GM12878 (cell line): Measurements from ENCODE around the gene MRGPRF. TPM values are rescaled to one million over a fixed set of nuclear protein-coding genes. Genes with fewer than 3 reads are reported as not detected.

Source experiments
- ATAC-seq: fragments of 200-7000 bp; cut with Tn5 transposase; 3 replicates; pipeline ENCODE4 v1.9.1; 2020; ENCODE audit warnings: mild to moderate bottlenecking, moderate library complexity
- BruUV-seq: library from RNA; stranded (reverse); fragments of 400-500 nt; replicated peaks from 2 replicates; lab custom pipeline; 2021; lab: Mats Ljungman, UMichigan
- CTCF ChIA-PET: fragments of 300-600 bp; sonication (Branson Sonifier 250); formaldehyde crosslinking; extraction: SDS; loops from one replicate; lab custom pipeline; 2021; ENCODE audit warnings: inconsistent platforms; lab: Yijun Ruan, JAX
- POLR2A ChIA-PET: fragments of 350-600 bp; formaldehyde crosslinking; extraction: SDS; loops from one replicate; lab custom pipeline; 2021; ENCODE audit warnings: inconsistent platforms; lab: Charles Lee
- RAD21 ChIA-PET: fragments of 300-600 bp; sonication (Branson Sonifier 250); formaldehyde crosslinking; loops from one replicate; lab custom pipeline; 2023; ENCODE audit warnings: antibody characterized with exemption; ENCODE audit not compliant: unreplicated experiment; lab: Charles Lee
- SMC1A ChIA-PET: fragments of 300-600 bp; sonication (Branson Sonifier 250); formaldehyde crosslinking; loops from one replicate; lab custom pipeline; 2023; ENCODE audit not compliant: unreplicated experiment, uncharacterized antibody; lab: Charles Lee
- DNase-seq: peaks from one replicate; pipeline ENCODE4 v3.0.0-alpha.2; 2011; ENCODE audit warnings: low read depth, low spot score
- FAIRE-seq: peaks from 3 replicates; lab custom pipeline; 2011; peaks lifted over from hg19 to GRCh38; lab: Jason Lieb, UNC
- H2AFZ ChIP-seq: 2 replicates; pipeline ENCODE4 v1.6.0; 2011; ENCODE audit warnings: low read depth, low read length, control low read depth; ENCODE audit not compliant: control insufficient read depth
- H3K27ac ChIP-seq: 2 replicates; pipeline ENCODE4 v1.5.1; 2011; ENCODE audit warnings: control low read depth; ENCODE audit not compliant: control insufficient read depth, insufficient read depth
- H3K27me3 ChIP-seq, 2 experiments: replicated peaks in 1 of 2; 2 replicates each; pipeline versions ENCODE4 v1.6.0 to v1.6.1; 2011; ENCODE audit warnings: low read length in 1 of 2; ENCODE audit not compliant: control insufficient read depth in 2 of 2, insufficient read depth in 2 of 2
- H3K36me3 ChIP-seq, 2 experiments: 2 replicates each; pipeline ENCODE4 v1.5.1; 2011; ENCODE audit warnings: low read length in 1 of 2; ENCODE audit not compliant: control insufficient read depth in 2 of 2, insufficient read depth in 2 of 2
- H3K4me1 ChIP-seq: 2 replicates; pipeline ENCODE4 v1.6.1; 2011; ENCODE audit warnings: mild to moderate bottlenecking, low read length, moderate library complexity, mixed read lengths; ENCODE audit not compliant: control insufficient read depth, insufficient read depth
- H3K4me2 ChIP-seq: 2 replicates; pipeline ENCODE4 v1.6.0; 2011; ENCODE audit warnings: control low read depth; ENCODE audit not compliant: control insufficient read depth, insufficient read depth
- H3K4me3 ChIP-seq: fragments of 200-600 bp; sonication (generic); 2 replicates; pipeline ENCODE4 v1.5.1; 2016
- H3K79me2 ChIP-seq: 2 replicates; pipeline ENCODE4 v1.6.0; 2011; ENCODE audit warnings: low read length; ENCODE audit not compliant: control insufficient read depth, insufficient read depth
- H3K9ac ChIP-seq: 2 replicates; pipeline ENCODE4 v1.8.0; 2011; ENCODE audit warnings: low read length, control low read depth, mixed read lengths; ENCODE audit not compliant: control insufficient read depth, insufficient read depth
- H3K9me3 ChIP-seq: replicated peaks from 3 replicates; pipeline ENCODE4 v1.5.1; 2011; ENCODE audit warnings: mild to moderate bottlenecking, low read length; ENCODE audit not compliant: control insufficient read depth, insufficient read depth
- H4K20me1 ChIP-seq: 2 replicates; pipeline ENCODE4 v1.6.0; 2011; ENCODE audit not compliant: control insufficient read depth, insufficient read depth
- ATF7 ChIP-seq: fragments of 450-650 bp; IDR thresholded peaks from 2 replicates; pipeline ENCODE4 v1.6.1; 2016; ENCODE audit warnings: low read depth, mild to moderate bottlenecking
- CREM ChIP-seq: IDR thresholded peaks from 2 replicates; pipeline ENCODE4 v1.6.1; 2014; ENCODE audit warnings: antibody characterized with exemption, low read depth
- FOS ChIP-seq: IDR thresholded peaks from 3 replicates; pipeline ENCODE4 v1.6.1; 2011; ENCODE audit warnings: borderline replicate concordance; ENCODE audit not compliant: insufficient read length; ENCODE audit errors: extremely low read depth
- FOXK2 ChIP-seq: fragments of 450-650 bp; IDR thresholded peaks from 2 replicates; pipeline ENCODE4 v1.6.1; 2017; ENCODE audit warnings: mild to moderate bottlenecking, moderate library complexity
- KAT2A ChIP-seq: conservative IDR thresholded peaks from 2 replicates; pipeline ENCODE4 v1.6.1; 2011; ENCODE audit warnings: low read depth, low read length; ENCODE audit not compliant: control insufficient read depth
- KDM1A ChIP-seq: fragments of 200-600 bp; sonication (generic); IDR thresholded peaks from 2 replicates; pipeline ENCODE4 v1.6.1; 2016; ENCODE audit warnings: borderline replicate concordance
- MTA2 ChIP-seq: fragments of 450-650 bp; IDR thresholded peaks from 2 replicates; pipeline ENCODE4 v1.6.1; 2016; ENCODE audit warnings: low read depth, mild to moderate bottlenecking, moderate library complexity
- SREBF1 ChIP-seq: IDR thresholded peaks from 2 replicates; pipeline ENCODE4 v1.6.1; 2012; ENCODE audit warnings: mild to moderate bottlenecking, low read length
- STAT1 ChIP-seq: fragments of 450-650 bp; conservative IDR thresholded peaks from 2 replicates; pipeline ENCODE4 v1.6.1; 2014; ENCODE audit warnings: antibody characterized with exemption, mild to moderate bottlenecking
- TCF7 ChIP-seq: IDR thresholded peaks from 2 replicates; pipeline ENCODE4 v1.6.1; 2014; ENCODE audit warnings: antibody characterized with exemption, borderline replicate concordance
- WGBS: methylation state at CpG from one replicate; pipeline ENCODE4 v1.1.6; 2016; ENCODE audit warnings: low lambda C conversion rate; ENCODE audit not compliant: insufficient replicate concordance, insufficient coverage; ENCODE audit errors: missing lambda C conversion rate; 5-methylcytosine and 5-hydroxymethylcytosine counted together
- in situ Hi-C: fragments of 300-500 bp; cut with MboI; formaldehyde crosslinking; loops from 9 replicates; pipeline ENCODE4 v1.14.3; 2018; ENCODE audit warnings: mixed read lengths
- intact Hi-C: fragments of 100-400 bp; cut with micrococcal nuclease; formaldehyde crosslinking; loops from one replicate; pipeline ENCODE4 v1.14.2; 2022; ENCODE audit not compliant: unreplicated experiment
- polyA plus RNA-seq, 11 experiments: library from polyadenylated mRNA; depleted of rRNA in 4 of 11; unstranded in 6 of 11; stranded (reverse) in 5 of 11; fragments of >200 nt; fragmentation: Nextera tagmentation in 4 of 11; fragmentation: Illumina TruSeq in 1 of 11; extraction: Ambion mirVana in 4 of 11; extraction: Trizol in 1 of 11; gene quantifications; 1 replicate in 1 of 11; 2 replicates in 10 of 11; pipeline versions ENCODE4 v1.2.1 to v1.2.3, GENCODE V29; 2011 to 2016; ENCODE audit warnings: inconsistent platforms in 2 of 11, missing spikeins in 2 of 11, low read depth in 1 of 11
- total RNA-seq, 4 experiments: library from RNA; depleted of rRNA in 3 of 4; stranded (reverse); fragments of >200 nt in 3 of 4; fragmentation: Illumina TruSeq in 1 of 4; extraction: Trizol in 1 of 4; gene quantifications; 2 replicates each; pipeline versions ENCODE4 v1.2.1 to v1.2.3, GENCODE V29; 2013 to 2021
- TF ChIP-seq, protein P1 (sequence below): fragments of 450-650 bp; IDR thresholded peaks from 2 replicates; pipeline ENCODE4 v1.6.1; 2018; ENCODE audit warnings: borderline replicate concordance, mild to moderate bottlenecking; ENCODE audit not compliant: partially characterized antibody
- TF ChIP-seq, protein P2 (sequence below): fragments of 450-650 bp; formaldehyde crosslinking; IDR thresholded peaks from 2 replicates; pipeline ENCODE4 v1.4.0; 2020; ENCODE audit warnings: mild to moderate bottlenecking, moderate library complexity
- TF ChIP-seq, protein P3 (sequence below): fragments of 450-650 bp; IDR thresholded peaks from 2 replicates; pipeline ENCODE4 v1.6.1; 2014; ENCODE audit warnings: mild to moderate bottlenecking
- TF ChIP-seq, protein P4 (sequence below): IDR thresholded peaks from 2 replicates; pipeline ENCODE4 v1.6.1; 2011; ENCODE audit warnings: borderline replicate concordance, low read depth, mild to moderate bottlenecking, moderate library complexity, mixed read lengths, low read length; ENCODE audit not compliant: insufficient read depth; ENCODE audit errors: extremely low read length

The MRGPRF gene
- total and polyA plus RNA-seq, 10 of the 15 experiments (the other 5 are each of a cell fraction or from before 2014, with no cell fraction given) = not detected

DNA sequence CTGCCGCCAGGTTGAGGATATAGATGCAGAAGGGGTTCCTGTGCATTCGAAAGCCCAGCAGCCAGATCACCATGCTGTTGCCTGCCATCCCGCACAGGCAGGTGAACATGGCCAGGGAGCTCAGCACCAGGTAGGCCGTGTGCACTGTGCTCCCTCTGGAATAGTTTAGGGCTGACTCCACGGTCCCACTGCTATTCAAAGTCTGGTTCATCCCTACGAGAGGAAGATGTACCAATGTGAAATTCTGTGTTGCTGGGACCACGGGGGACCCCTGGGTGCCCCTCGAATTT lies 32.3 kb downstream of the MRGPRF start, which contains the start of gene MRGPRD:
Gene MRGPRD (minus strand): TSS at position 211 of the 290 bp plus-strand sequence. CDS start 0 bp downstream, at position 211.
- no peak within 1 kb of the TSS for H3K4me2 ChIP-seq
- ChIA-PET RAD21 (no interaction called here), POLR2A (no interaction called here), CTCF (no interaction called here), SMC1A (no interaction called here)
- no peak within 1 kb of the TSS for H3K27ac ChIP-seq
- DNase-seq (no peak), FAIRE-seq (no peak), ATAC-seq (no peak)
- H3K4me1 ChIP-seq = no peaks in the 10 kb centered on the region
- H3K4me3 ChIP-seq = no peak within 1 kb of the TSS
- intact Hi-C loops = no loop called here
- in situ Hi-C loops = no loop called here
- no peak within 1 kb of the TSS for H3K9ac ChIP-seq
- H3K9me3 ChIP-seq = no peaks in the 10 kb centered on the region; the same call in 2 of the 3 replicates
- no peaks in the 10 kb centered on the region for H3K36me3 ChIP-seq
- H2AFZ ChIP-seq = no peak within 1 kb of the TSS
- WGBS = 29% methylated on average over 8 of the region's 8 CpGs
- H4K20me1 ChIP-seq = no peaks in the 10 kb centered on the region
- no peaks in the 10 kb centered on the region; a peak in 2 of 4 replicates for H3K27me3 ChIP-seq
- no peaks in the 10 kb centered on the region for H3K79me2 ChIP-seq
- BruUV-seq = no TSS peak
- TF ChIP-seq FOS (no peak), TCF7 (no peak), SREBF1 (no peak), FOXK2 (no peak), CREM (no peak), MTA2 (no peak), ATF7 (no peak), KAT2A (no peak), STAT1 (no peak), KDM1A (no peak)
- TF ChIP-seq, protein P1, sequence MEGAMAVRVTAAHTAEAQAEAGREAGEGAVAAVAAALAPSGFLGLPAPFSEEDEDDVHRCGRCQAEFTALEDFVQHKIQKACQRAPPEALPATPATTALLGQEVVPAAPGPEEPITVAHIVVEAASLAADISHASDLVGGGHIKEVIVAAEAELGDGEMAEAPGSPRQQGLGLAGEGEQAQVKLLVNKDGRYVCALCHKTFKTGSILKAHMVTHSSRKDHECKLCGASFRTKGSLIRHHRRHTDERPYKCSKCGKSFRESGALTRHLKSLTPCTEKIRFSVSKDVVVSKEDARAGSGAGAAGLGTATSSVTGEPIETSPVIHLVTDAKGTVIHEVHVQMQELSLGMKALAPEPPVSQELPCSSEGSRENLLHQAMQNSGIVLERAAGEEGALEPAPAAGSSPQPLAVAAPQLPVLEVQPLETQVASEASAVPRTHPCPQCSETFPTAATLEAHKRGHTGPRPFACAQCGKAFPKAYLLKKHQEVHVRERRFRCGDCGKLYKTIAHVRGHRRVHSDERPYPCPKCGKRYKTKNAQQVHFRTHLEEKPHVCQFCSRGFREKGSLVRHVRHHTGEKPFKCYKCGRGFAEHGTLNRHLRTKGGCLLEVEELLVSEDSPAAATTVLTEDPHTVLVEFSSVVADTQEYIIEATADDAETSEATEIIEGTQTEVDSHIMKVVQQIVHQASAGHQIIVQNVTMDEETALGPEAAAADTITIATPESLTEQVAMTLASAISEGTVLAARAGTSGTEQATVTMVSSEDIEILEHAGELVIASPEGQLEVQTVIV = no peak
- TF ChIP-seq, protein P2, sequence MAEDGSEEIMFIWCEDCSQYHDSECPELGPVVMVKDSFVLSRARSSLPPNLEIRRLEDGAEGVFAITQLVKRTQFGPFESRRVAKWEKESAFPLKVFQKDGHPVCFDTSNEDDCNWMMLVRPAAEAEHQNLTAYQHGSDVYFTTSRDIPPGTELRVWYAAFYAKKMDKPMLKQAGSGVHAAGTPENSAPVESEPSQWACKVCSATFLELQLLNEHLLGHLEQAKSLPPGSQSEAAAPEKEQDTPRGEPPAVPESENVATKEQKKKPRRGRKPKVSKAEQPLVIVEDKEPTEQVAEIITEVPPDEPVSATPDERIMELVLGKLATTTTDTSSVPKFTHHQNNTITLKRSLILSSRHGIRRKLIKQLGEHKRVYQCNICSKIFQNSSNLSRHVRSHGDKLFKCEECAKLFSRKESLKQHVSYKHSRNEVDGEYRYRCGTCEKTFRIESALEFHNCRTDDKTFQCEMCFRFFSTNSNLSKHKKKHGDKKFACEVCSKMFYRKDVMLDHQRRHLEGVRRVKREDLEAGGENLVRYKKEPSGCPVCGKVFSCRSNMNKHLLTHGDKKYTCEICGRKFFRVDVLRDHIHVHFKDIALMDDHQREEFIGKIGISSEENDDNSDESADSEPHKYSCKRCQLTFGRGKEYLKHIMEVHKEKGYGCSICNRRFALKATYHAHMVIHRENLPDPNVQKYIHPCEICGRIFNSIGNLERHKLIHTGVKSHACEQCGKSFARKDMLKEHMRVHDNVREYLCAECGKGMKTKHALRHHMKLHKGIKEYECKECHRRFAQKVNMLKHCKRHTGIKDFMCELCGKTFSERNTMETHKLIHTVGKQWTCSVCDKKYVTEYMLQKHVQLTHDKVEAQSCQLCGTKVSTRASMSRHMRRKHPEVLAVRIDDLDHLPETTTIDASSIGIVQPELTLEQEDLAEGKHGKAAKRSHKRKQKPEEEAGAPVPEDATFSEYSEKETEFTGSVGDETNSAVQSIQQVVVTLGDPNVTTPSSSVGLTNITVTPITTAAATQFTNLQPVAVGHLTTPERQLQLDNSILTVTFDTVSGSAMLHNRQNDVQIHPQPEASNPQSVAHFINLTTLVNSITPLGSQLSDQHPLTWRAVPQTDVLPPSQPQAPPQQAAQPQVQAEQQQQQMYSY (CRISPR knock-in tag) = no peak
- TF ChIP-seq, protein P3, sequence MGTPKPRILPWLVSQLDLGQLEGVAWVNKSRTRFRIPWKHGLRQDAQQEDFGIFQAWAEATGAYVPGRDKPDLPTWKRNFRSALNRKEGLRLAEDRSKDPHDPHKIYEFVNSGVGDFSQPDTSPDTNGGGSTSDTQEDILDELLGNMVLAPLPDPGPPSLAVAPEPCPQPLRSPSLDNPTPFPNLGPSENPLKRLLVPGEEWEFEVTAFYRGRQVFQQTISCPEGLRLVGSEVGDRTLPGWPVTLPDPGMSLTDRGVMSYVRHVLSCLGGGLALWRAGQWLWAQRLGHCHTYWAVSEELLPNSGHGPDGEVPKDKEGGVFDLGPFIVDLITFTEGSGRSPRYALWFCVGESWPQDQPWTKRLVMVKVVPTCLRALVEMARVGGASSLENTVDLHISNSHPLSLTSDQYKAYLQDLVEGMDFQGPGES = no peak
- TF ChIP-seq, protein P4, sequence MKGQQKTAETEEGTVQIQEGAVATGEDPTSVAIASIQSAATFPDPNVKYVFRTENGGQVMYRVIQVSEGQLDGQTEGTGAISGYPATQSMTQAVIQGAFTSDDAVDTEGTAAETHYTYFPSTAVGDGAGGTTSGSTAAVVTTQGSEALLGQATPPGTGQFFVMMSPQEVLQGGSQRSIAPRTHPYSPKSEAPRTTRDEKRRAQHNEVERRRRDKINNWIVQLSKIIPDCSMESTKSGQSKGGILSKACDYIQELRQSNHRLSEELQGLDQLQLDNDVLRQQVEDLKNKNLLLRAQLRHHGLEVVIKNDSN = no peak
